Motor neuron (in vitro differentiated cells): Measurements from ENCODE around the gene ERC2. TPM values are rescaled to one million over a fixed set of nuclear protein-coding genes. Genes with fewer than 3 reads are reported as not detected.

ENCODE experiments used
- ATAC-seq, 8 experiments: fragments of 200-7000 bp; cut with Tn5 transposase; replicated peaks in 6 of 8; 2 replicates each; pipeline ENCODE4 v1.8.0; 2021; ENCODE audit warnings: mild to moderate bottlenecking in 8 of 8, moderate library complexity in 8 of 8
- H3K27ac ChIP-seq, 2 donors: fragments of 250-450 bp; sonication (Bioruptor Pico); 2 replicates each; pipeline ENCODE4 v1.9.0; 2021; ENCODE audit warnings: antibody characterized with exemption in 2 of 2, mild to moderate bottlenecking in 2 of 2, moderate library complexity in 1 of 2
- H3K4me1 ChIP-seq, 2 donors: fragments of 250-450 bp; sonication (Bioruptor Pico); replicated peaks in 1 of 2; 2 replicates each; pipeline ENCODE4 v1.6.1; 2021; ENCODE audit warnings: antibody characterized with exemption in 2 of 2, mild to moderate bottlenecking in 2 of 2, moderate library complexity in 1 of 2
- H3K4me3 ChIP-seq, 5 donors: fragments of 250-450 bp; sonication (Bioruptor Pico); 2 replicates each; pipeline ENCODE4 v1.9.0; 2021; ENCODE audit warnings: antibody characterized with exemption in 5 of 5, mild to moderate bottlenecking in 5 of 5, moderate library complexity in 4 of 5
- WGBS, 10 experiments: fragments of 450-650 bp; shearing (Covaris generic); methylation state at CpG; one replicate each; pipeline ENCODE4 v1.0.0; 2022; 5-methylcytosine and 5-hydroxymethylcytosine counted together
- in situ Hi-C, 9 experiments: fragments of 400-800 bp; cut with MboI; loops; one replicate each; pipeline ENCODE4 v1.15.0; 2021; ENCODE audit warnings: low sequenced_read_pairs in 9 of 9, low pct_unique_long_range_greater_than_20kb in 2 of 9; ENCODE audit not compliant: unreplicated experiment in 9 of 9
- total RNA-seq, 8 experiments: library from RNA; unstranded; fragments of 300-600 nt; gene quantifications; 2 replicates each; pipeline versions ENCODE4 v1.2.3 to v1.2.4, GENCODE V29; 2022

The ERC2 gene
- total RNA-seq, 8 experiments from 2014 or later = 1.0 to 28.0 (median 18.2) TPM

DNA sequence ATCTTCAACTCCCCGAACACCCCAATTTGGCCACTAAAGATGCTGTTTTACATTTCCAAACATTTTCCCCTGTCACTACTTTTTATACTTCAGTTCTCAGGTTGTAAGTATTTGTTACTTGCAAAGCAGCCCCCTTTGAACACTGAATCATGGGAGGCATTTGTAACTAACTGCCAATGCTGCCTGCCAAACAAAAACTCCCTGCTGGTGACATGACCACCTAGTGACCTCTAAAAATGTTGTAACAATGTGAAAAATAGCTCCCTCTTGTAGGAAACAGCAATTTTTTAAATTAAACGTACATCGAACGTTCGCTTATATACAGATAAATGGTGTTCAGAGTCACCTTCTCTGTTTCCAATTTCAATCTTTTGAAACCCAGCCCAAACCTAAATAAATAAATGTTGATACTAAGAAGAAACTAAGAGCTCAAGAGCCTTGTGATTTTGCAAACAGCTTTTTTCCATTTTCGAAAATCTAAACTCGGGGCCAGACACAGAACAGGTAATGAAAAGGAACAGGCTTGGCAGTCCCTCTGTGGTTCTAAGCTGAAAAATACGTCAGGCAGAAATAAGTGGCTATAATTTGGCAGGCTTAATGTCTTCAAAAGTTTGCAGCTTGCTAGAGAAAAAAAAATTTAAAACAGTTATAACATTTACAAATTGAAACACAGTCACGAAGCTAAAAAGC is 712.6 kb downstream of the ERC2 start:
- in situ Hi-C loops = loop anchor here in 1 of 9 experiments (25.0 kb wide), 1 partner anchor 282 kb away; no protein-coding TSS in a partner anchor
- 41 to 69% (median 46%) methylated on average over 4 to 9 of the region's 9 CpGs for WGBS, 10 experiments
- Histone ChIP-seq H3K4me3 (no peak overlapping the region), H3K4me1 (peaks cover 6% of the 10 kb centered on the region in 2 donors), H3K27ac (no peak overlapping the region)
- no peak for ATAC-seq

DNA sequence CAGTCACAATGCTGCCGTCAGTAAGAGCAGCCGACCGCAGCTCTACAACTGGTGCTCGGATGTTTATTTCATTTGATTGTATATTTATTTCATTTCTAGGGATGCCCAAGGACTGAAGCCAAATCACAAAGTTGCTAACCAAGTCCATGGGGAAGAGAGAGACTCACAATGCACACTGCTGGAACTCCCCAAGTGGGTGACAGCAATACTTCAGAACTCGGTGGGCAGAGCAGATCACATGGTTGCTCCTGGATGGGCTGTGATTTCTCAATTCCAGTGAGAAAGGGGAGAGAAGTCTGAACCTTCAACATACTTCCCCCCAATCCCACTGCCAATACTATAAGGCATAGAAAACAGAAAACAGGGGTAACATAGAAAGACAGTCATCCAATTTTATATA is 715.4 kb downstream of the ERC2 start:
- no peak for ATAC-seq
- WGBS, 10 experiments = 57 to 100% (median 94%) methylated on average over 3 to 5 of the region's 5 CpGs; no CpG with 5 or more reads in 3 of the 10 experiments
- in situ Hi-C loops = loop anchor here in 1 of 9 experiments (25.0 kb wide), 1 partner anchor 284 kb away; no protein-coding TSS in a partner anchor
- Histone ChIP-seq H3K4me3 (no peak overlapping the region), H3K27ac (no peak overlapping the region), H3K4me1 (peaks cover 4 to 6% of the 10 kb centered on the region in 2 donors)

DNA sequence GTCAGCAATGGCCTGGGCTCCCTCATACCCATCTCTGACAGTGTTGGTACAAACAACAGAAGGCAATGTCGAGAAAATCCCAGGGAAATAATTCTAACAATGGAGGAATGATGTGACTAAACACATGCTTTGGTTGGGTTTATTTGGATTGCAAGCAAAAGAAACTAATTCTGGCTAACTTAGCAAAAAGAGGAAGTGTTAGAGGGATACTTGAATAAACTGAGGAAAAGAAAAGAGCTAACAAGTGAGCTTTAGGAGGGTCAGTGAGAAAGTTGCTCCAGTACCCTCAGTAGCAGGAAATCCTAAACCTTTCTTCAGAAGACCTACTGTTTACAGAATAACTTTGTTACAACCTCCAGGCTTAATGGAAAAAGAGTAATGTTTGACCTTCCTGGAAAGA is 716.5 kb downstream of the ERC2 start:
- in situ Hi-C loops = loop anchor here in 1 of 9 experiments (25.0 kb wide), 1 partner anchor 286 kb away; no protein-coding TSS in a partner anchor
- peak in 1 of 8 experiments; percentile 30 for ATAC-seq
- 0 to 100% (median 67%) methylated on average over 1 of the region's 1 CpG; no CpG with 5 or more reads in 1 of the 10 experiments for WGBS, 10 experiments
- Histone ChIP-seq H3K4me1 (peaks cover 4 to 6% of the 10 kb centered on the region in 2 donors), H3K27ac (no peak overlapping the region), H3K4me3 (no peak overlapping the region)

DNA sequence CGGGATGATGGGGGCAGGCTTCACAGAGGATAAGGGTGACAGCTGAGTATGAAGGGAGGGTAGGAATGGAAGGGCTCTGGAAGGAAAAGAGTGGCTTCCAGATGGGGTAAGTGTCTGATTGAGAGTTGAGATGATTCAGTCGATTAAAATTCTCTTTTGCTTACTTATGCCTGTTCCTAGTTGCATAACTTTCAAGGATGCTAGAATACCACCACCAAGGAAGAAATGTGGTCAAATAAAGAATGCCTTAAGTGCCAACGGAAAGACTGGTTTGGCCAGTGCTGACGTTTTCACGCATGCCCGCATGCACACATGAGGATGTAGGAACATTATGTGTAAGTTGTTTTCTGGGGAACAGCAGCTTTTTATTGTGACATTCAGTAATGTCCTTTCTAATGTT is 717.7 kb downstream of the ERC2 start:
- peak in 1 of 8 experiments; percentile 34 for ATAC-seq
- in situ Hi-C loops = loop anchor here in 1 of 9 experiments (25.0 kb wide), 1 partner anchor 287 kb away; no protein-coding TSS in a partner anchor
- no peak overlapping the region for H3K4me3 ChIP-seq
- WGBS, 10 experiments = 16 to 100% (median 85%) methylated on average over 2 to 6 of the region's 6 CpGs
- H3K27ac ChIP-seq = no peak overlapping the region
- H3K4me1 ChIP-seq = peaks cover 3 to 4% of the 10 kb centered on the region in 2 donors

DNA sequence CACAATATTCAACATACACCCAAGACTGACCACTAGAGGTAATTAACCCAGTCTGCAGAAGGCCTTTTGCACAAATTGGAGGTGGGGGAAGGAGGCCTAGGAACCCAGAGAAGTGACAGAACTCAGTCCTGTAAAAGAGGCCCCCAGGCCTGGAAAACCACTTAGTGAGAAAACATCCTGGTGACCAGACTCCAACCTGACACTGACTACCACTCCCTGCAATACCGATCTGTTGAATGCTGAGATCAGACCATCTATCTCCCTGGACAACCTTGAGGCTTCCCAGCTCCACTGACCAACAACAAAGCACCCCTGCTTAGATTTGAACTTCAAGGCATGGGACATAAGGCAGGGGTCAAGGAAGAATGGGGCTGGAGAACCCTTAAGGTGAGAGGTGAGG is 719.2 kb downstream of the ERC2 start:
- H3K4me1 ChIP-seq = no peaks in the 10 kb centered on the region
- in situ Hi-C loops = loop anchor here in 2 of 9 experiments (25.0 kb wide), 3 partner anchors 262 to 887 kb away; partner anchors contain the start of gene WNT5A (in 1 of the 2)
- no peak overlapping the region for H3K27ac ChIP-seq
- WGBS, 10 experiments = 70 to 100% (median 94%) methylated on average over 1 of the region's 1 CpG; no CpG with 5 or more reads in 6 of the 10 experiments
- H3K4me3 ChIP-seq = no peak overlapping the region
- no peak for ATAC-seq

DNA sequence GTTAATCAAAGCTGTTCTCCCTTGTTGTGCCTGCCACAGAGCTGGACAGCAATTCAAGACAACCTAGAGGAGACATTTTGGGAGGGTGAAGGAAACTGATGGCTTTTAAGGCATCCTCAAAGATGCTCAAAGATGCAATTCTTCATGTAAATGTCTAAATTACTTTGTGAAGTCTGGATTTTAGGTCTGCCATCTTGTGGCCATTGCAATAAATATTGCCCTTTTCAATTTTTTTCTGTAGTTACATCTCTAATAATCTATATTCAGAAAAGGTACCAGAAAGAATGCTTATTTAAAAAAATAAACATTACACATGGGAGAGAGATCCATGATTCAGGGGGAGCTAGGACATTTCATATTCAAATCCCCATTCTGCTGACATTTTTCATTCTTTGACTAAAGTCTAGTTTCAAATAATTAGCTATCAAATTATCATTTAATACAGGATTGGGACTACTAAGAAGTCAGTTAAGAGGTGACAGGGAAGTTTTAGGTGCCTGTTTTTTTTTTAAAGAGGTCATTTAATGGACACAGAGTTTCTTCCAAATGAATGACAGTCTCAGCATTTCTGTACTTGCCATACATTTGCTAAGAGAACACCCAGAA is 721.4 kb downstream of the ERC2 start:
- in situ Hi-C loops = loop anchor here in 2 of 9 experiments (25.0 kb wide), 3 partner anchors 260 to 885 kb away; partner anchors contain the start of gene WNT5A (in 1 of the 2)
- H3K4me3 ChIP-seq = no peak overlapping the region
- no peak for ATAC-seq
- peaks cover 0 to 5% of the 10 kb centered on the region in 2 donors for H3K4me1 ChIP-seq
- no peak overlapping the region for H3K27ac ChIP-seq

DNA sequence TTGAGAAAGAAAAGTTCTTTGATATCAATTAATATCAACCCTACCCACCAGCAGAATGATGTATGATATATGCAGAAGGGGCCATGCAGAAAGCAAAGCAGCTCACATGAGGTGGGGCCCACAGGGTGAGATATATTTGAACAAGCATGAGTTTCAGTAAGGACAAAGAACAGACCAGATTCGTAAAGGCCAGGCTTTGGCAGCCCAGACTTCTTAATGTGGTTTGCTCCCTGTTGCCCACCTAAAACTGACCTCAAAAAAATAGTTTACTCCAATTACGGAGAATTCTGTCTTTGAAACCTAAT is 725.5 kb downstream of the ERC2 start:
- peak in 3 of 8 experiments; percentile 44 to 71 (median 58) for ATAC-seq
- WGBS, 10 experiments = 17 to 95% (median 80%) methylated on average over 1 to 2 of the region's 2 CpGs; no CpG with 5 or more reads in 3 of the 10 experiments
- in situ Hi-C loops = loop anchor here in 2 of 9 experiments (25.0 kb wide), 3 partner anchors 255 to 880 kb away; partner anchors contain the start of gene WNT5A (in 1 of the 2)
- Histone ChIP-seq H3K27ac (no peak overlapping the region), H3K4me1 (peaks cover 0 to 5% of the 10 kb centered on the region in 2 donors), H3K4me3 (no peak overlapping the region)

DNA sequence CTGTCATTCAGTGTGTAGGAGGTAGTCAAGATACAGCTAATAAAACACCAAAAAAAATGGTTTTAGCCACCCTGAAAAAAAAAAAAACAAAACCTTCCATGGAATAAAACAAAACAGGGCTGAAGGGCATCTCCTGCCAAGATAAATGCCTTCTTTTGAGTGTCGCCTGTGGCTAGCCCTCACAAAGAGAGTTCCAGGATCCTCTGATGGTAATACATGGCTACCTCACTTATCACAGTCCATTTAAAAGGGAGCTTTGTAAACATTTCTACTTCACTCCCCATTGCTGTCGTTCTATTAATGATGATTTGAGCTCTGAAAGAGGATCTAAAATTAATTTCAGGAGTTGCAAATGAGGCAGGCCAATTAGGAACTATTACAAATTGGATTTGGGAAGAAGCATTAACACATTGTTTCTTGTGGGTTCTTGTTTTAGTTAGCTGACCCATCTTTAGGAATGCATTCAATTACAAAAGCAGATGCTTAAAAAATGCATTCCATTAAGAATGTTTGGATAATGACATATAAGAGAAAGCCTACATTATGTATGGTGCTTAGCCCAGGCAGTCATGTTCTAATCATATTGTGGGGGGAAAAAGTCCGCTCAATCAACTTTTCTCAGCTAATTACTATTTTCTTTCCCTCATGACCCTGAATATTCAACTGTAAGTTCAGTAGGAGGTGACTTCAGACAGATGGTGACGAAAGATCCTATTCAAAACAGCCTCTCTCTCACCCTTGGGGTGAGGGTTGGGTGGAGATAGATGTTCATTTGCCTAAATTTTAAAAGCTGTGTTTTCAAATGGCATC is 726.0 kb downstream of the ERC2 start:
- Histone ChIP-seq H3K27ac (no peak overlapping the region), H3K4me3 (no peak overlapping the region), H3K4me1 (peaks cover 2 to 5% of the 10 kb centered on the region in 2 donors)
- peak in 4 of 8 experiments; percentile 37 to 90 (median 83) for ATAC-seq
- 0 to 65% (median 50%) methylated on average over 1 to 4 of the region's 4 CpGs for whole genome bisulfite sequencing, 10 experiments
- in situ Hi-C loops = loop anchor here in 2 of 9 experiments (25.0 kb wide), 3 partner anchors 255 to 880 kb away; partner anchors contain the start of gene WNT5A (in 1 of the 2)

DNA sequence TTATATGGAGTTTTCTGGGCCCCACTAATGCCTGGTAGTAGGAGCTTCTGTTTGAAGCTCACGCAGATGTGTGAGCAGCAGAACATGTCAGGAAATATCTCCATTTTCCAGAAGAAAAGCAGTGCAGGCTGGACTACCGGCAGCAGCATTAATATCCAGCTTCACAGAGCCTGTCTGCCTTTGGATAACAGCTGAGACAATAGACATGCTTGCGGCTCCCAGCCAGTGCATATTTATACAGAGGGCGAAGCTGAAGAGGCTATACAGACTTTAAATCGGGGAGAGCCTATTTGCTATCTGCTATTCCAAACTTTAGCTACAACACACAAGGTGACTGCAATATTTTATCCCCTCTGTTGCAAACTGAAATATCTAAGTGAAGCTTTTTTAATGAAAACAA is 731.1 kb downstream of the ERC2 start:
- in situ Hi-C loops = loop anchor here in 2 of 9 experiments (25.0 kb wide), 3 partner anchors 250 to 875 kb away; partner anchors contain the start of gene WNT5A (in 1 of the 2)
- 30 to 86% (median 67%) methylated on average over 1 to 5 of the region's 5 CpGs; no CpG with 5 or more reads in 1 of the 10 experiments for WGBS, 10 experiments
- no peak overlapping the region for H3K4me3 ChIP-seq
- peak in 2 of 8 experiments; percentile 46 to 89 for ATAC-seq
- H3K27ac ChIP-seq = no peak overlapping the region
- H3K4me1 ChIP-seq = peaks cover 5 to 9% of the 10 kb centered on the region in 2 donors

DNA sequence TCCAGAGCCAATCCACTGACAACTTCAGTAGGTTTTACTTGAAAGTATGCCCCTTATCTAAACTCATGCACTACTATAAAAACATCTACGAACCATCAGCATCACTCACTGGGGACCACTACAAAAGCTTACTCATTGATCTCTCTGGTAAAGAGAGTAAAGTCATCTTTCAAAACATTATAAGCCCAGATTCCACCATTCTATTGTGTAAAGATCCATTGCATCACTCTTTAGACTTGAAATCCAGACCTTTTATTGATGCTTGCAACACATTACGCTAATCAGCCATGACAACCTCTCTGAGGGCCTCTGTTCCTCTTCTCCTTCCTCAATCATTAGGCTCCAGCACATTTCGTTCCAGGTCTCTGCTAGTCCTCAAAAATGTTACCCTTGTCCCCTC is 732.3 kb downstream of the ERC2 start:
- no peak overlapping the region for H3K27ac ChIP-seq
- WGBS, 10 experiments = 20 to 100% (median 87%) methylated on average over 1 to 3 of the region's 3 CpGs; no CpG with 5 or more reads in 1 of the 10 experiments
- no peak overlapping the region for H3K4me3 ChIP-seq
- ATAC-seq = no peak
- in situ Hi-C loops = loop anchor here in 2 of 9 experiments (25.0 kb wide), 3 partner anchors 249 to 874 kb away; partner anchors contain the start of gene WNT5A (in 1 of the 2)
- peaks cover 5 to 9% of the 10 kb centered on the region in 2 donors for H3K4me1 ChIP-seq

DNA sequence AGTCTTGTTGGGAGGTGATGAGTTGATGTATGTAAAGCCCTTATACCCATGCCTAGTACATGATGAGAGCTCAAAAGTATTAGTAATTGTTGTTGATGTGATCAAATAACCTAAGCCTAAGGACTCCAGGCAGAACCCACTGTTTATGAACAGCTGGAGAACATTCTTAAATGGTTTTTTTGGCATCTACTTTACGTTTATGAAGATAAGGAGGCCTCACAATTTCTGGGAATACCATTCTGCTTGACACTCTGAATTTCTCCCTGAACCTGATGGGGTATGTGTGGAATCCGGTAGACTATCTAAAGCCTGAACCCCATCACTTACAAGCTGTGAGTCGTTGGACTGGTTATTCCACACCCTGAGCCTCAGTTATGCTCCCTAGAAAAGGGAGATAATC is 736.5 kb downstream of the ERC2 start:
- in situ Hi-C loops = loop anchor here in 2 of 9 experiments (25.0 kb wide), 3 partner anchors 244 to 869 kb away; partner anchors contain the start of gene WNT5A (in 1 of the 2)
- ATAC-seq = no peak
- H3K4me3 ChIP-seq = no peak overlapping the region
- WGBS, 10 experiments = 4 to 100% (median 79%) methylated on average over 1 to 3 of the region's 3 CpGs; no CpG with 5 or more reads in 4 of the 10 experiments
- H3K27ac ChIP-seq = no peak overlapping the region
- peaks cover 0 to 6% of the 10 kb centered on the region in 2 donors for H3K4me1 ChIP-seq

DNA sequence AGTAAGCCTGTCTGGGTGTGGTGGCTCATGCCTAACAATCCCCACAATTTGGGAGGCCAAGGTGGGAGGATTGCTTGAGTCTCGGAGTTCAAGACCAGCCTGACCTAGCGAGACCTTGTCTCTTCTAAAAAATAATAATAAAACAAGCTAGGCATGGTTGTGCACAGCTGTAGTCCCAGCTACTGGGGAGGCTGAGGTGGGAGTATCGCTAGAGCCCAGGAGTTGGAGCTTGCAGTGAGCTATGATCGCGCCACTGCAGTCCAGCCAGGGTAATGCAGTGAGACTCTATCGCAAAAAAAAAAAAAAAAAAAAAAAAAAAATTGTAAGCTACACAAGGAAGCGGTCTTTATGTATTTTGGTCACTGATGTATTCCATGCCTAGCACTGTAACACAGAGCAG is 738.7 kb downstream of the ERC2 start:
- no peak overlapping the region for H3K4me3 ChIP-seq
- in situ Hi-C loops = loop anchor here in 2 of 9 experiments (25.0 kb wide), 3 partner anchors 242 to 867 kb away; partner anchors contain the start of gene WNT5A (in 1 of the 2)
- H3K27ac ChIP-seq = no peak overlapping the region
- H3K4me1 ChIP-seq = no peaks in the 10 kb centered on the region
- no peak for ATAC-seq
- WGBS, 10 experiments = 30 to 100% (median 77%) methylated on average over 2 to 7 of the region's 7 CpGs; no CpG with 5 or more reads in 3 of the 10 experiments
